ENCODE data around the gene KANSL1. TPM values are rescaled to one million over a fixed set of nuclear protein-coding genes. Genes with fewer than 3 reads are reported as not detected.

Gene KANSL1
- polyA plus RNA-seq, 1 donor from 2014 or later = 65.0 TPM

DNA sequence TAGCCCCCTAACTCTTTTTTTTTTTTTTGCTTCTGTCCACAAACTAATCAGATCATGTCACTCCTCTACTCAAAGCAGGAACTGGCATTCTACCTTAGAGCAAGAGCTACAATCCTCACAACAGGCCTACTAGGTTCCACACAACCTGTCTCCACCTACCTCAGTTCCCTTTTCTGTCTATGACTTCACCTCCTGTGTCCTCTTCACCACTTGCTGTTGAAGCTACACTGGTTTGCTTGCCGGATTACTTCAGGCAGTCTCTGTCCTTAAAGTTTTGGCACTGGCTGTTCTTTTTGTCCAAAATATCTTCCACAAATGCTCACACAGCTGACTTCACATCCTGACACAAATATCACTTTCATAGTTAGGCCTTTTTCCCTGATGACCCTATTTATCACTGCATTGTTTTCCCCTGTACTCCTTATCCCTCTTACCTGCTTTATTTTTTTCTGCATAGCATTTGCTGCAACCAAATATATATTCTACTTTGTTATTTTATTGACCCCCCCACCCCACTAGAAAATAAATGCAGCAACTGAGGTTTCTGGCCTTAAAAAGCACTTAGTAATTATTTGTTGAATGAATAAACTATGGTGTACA, 72.0 kb downstream of the KANSL1 start:
- Histone ChIP-seq H2AFZ (ENCODE audit: low read depth, low read length) (no peak overlapping the region), H4K20me1 (ENCODE audit: insufficient read depth) (peaks cover 52% of the 10 kb centered on the region), H3K9me2 (ENCODE audit: insufficient read depth, low read length) (no peaks in the 10 kb centered on the region), H3K36me3 (ENCODE audit: insufficient read depth, low read length) (no peaks in the 10 kb centered on the region), H3F3A (ENCODE audit: insufficient read depth, low read length, poor library complexity, severe bottlenecking) (no peaks in the 10 kb centered on the region), H3K79me2 (replicated peaks; ENCODE audit: insufficient read depth, low read length) (peaks cover 95% of the 10 kb centered on the region), H3K27ac (ENCODE audit: low read length) (no peak overlapping the region), H3K4me2 (ENCODE audit: low read length) (no peak overlapping the region), H3K27me3 (ENCODE audit: insufficient read depth, low read depth, low read length) (no peaks in the 10 kb centered on the region), H3K4me3 (ENCODE audit: low read length) (no peak overlapping the region), H3K9me3 (ENCODE audit: low read length) (no peaks in the 10 kb centered on the region), H3K9ac (ENCODE audit: low read length) (no peak overlapping the region)
- TF ChIP-seq TAF1 (IDR thresholded peaks at IDR 0.05; ENCODE audit: low read depth) (no peak), POLR2AphosphoS5 (IDR thresholded peaks at IDR 0.05) (no peak), MXI1 (conservative IDR thresholded peaks at IDR 0.05; ENCODE audit: poor library complexity, severe bottlenecking) (no peak), CTCF (IDR thresholded peaks at IDR 0.05; ENCODE audit: poor library complexity, severe bottlenecking) (no peak), SMC3 (conservative IDR thresholded peaks at IDR 0.05; ENCODE audit: poor library complexity) (no peak), EZH2 (IDR thresholded peaks at IDR 0.05; ENCODE audit: borderline replicate concordance, insufficient read depth, low read length, poor library complexity, severe bottlenecking) (no peak), EP300 (conservative IDR thresholded peaks at IDR 0.05; ENCODE audit: poor library complexity, severe bottlenecking) (no peak), RAD21 (conservative IDR thresholded peaks at IDR 0.05) (no peak)
- TF ChIP-seq, protein P1, sequence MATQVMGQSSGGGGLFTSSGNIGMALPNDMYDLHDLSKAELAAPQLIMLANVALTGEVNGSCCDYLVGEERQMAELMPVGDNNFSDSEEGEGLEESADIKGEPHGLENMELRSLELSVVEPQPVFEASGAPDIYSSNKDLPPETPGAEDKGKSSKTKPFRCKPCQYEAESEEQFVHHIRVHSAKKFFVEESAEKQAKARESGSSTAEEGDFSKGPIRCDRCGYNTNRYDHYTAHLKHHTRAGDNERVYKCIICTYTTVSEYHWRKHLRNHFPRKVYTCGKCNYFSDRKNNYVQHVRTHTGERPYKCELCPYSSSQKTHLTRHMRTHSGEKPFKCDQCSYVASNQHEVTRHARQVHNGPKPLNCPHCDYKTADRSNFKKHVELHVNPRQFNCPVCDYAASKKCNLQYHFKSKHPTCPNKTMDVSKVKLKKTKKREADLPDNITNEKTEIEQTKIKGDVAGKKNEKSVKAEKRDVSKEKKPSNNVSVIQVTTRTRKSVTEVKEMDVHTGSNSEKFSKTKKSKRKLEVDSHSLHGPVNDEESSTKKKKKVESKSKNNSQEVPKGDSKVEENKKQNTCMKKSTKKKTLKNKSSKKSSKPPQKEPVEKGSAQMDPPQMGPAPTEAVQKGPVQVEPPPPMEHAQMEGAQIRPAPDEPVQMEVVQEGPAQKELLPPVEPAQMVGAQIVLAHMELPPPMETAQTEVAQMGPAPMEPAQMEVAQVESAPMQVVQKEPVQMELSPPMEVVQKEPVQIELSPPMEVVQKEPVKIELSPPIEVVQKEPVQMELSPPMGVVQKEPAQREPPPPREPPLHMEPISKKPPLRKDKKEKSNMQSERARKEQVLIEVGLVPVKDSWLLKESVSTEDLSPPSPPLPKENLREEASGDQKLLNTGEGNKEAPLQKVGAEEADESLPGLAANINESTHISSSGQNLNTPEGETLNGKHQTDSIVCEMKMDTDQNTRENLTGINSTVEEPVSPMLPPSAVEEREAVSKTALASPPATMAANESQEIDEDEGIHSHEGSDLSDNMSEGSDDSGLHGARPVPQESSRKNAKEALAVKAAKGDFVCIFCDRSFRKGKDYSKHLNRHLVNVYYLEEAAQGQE (IDR thresholded peaks at IDR 0.05; ENCODE audit: borderline replicate concordance) = no peak

GRCh38 chr17:46120537-46120936, 72.7 kb downstream of the KANSL1 start:
- no peak overlapping the region for H3K4me2 ChIP-seq (ENCODE audit: low read length)
- TF ChIP-seq POLR2AphosphoS5 (IDR thresholded peaks at IDR 0.05) (no peak), EZH2 (IDR thresholded peaks at IDR 0.05; ENCODE audit: borderline replicate concordance, insufficient read depth, low read length, poor library complexity, severe bottlenecking) (no peak), RAD21 (conservative IDR thresholded peaks at IDR 0.05) (no peak), TAF1 (IDR thresholded peaks at IDR 0.05; ENCODE audit: low read depth) (no peak), SMC3 (conservative IDR thresholded peaks at IDR 0.05; ENCODE audit: poor library complexity) (no peak), CTCF (IDR thresholded peaks at IDR 0.05; ENCODE audit: poor library complexity, severe bottlenecking) (no peak), EP300 (conservative IDR thresholded peaks at IDR 0.05; ENCODE audit: poor library complexity, severe bottlenecking) (no peak), MXI1 (conservative IDR thresholded peaks at IDR 0.05; ENCODE audit: poor library complexity, severe bottlenecking) (no peak)
- TF ChIP-seq, protein P1 (IDR thresholded peaks at IDR 0.05; ENCODE audit: borderline replicate concordance) = no peak
- H3K9me3 ChIP-seq (ENCODE audit: low read length) = no peaks in the 10 kb centered on the region
- H3K9me2 ChIP-seq (ENCODE audit: insufficient read depth, low read length) = no peaks in the 10 kb centered on the region
- no peak overlapping the region for H3K4me3 ChIP-seq (ENCODE audit: low read length)
- no peaks in the 10 kb centered on the region for H3K27me3 ChIP-seq (ENCODE audit: insufficient read depth, low read depth, low read length)
- peaks cover 97% of the 10 kb centered on the region for H3K79me2 ChIP-seq (replicated peaks; ENCODE audit: insufficient read depth, low read length)
- H3K9ac ChIP-seq (ENCODE audit: low read length) = no peak overlapping the region
- H3F3A ChIP-seq (ENCODE audit: insufficient read depth, low read length, poor library complexity, severe bottlenecking) = no peaks in the 10 kb centered on the region
- no peak overlapping the region for H2AFZ ChIP-seq (ENCODE audit: low read depth, low read length)
- no peak overlapping the region for H3K27ac ChIP-seq (ENCODE audit: low read length)
- no peaks in the 10 kb centered on the region for H3K36me3 ChIP-seq (ENCODE audit: insufficient read depth, low read length)
- peaks cover 56% of the 10 kb centered on the region for H4K20me1 ChIP-seq (ENCODE audit: insufficient read depth)
